RWPE2 (cell line): ENCODE results near the gene SP140L.

Source experiments
- ATAC-seq: fragments of 200-7000 bp; cut with Tn5 transposase; 3 replicates; pipeline ENCODE4 v1.9.1; 2021; ENCODE audit warnings: low read depth
- DNase-seq: peaks from one replicate; pipeline ENCODE4 v3.0.0-alpha.2; 2020; ENCODE audit warnings: low spot score
- H3K27ac ChIP-seq: fragments of 450-650 bp; 2 replicates; pipeline ENCODE4 v1.5.1; 2017; ENCODE audit warnings: mild to moderate bottlenecking; ENCODE audit not compliant: poor library complexity, severe bottlenecking
- H3K27me3 ChIP-seq: fragments of 250-450 bp; sonication (Bioruptor Pico); 2 replicates; pipeline ENCODE4 v1.5.1; 2021; ENCODE audit warnings: mild to moderate bottlenecking, moderate library complexity; ENCODE audit not compliant: insufficient read depth, poor library complexity, severe bottlenecking
- H3K36me3 ChIP-seq: fragments of 250-450 bp; sonication (Bioruptor Pico); 2 replicates; pipeline ENCODE4 v1.5.1; 2020; ENCODE audit warnings: low read depth, mild to moderate bottlenecking, moderate library complexity
- H3K4me1 ChIP-seq: fragments of 250-450 bp; sonication (Bioruptor Pico); 2 replicates; pipeline ENCODE4 v1.5.1; 2021; ENCODE audit warnings: mild to moderate bottlenecking, moderate library complexity; ENCODE audit not compliant: insufficient read depth, poor library complexity, severe bottlenecking
- H3K4me3 ChIP-seq: fragments of 250-450 bp; sonication (Bioruptor Pico); 2 replicates; pipeline ENCODE4 v1.5.1; 2021; ENCODE audit warnings: mild to moderate bottlenecking, moderate library complexity; ENCODE audit not compliant: severe bottlenecking
- H3K9me3 ChIP-seq: fragments of 250-450 bp; sonication (Bioruptor Pico); 2 replicates; pipeline ENCODE4 v1.5.1; 2021; ENCODE audit warnings: mild to moderate bottlenecking, moderate library complexity; ENCODE audit not compliant: severe bottlenecking
- TF ChIP-seq, protein P1 (sequence below): fragments of 450-650 bp; IDR thresholded peaks from one replicate; pipeline ENCODE4 v1.5.1; 2017; ENCODE audit warnings: mild to moderate bottlenecking, moderate library complexity; ENCODE audit not compliant: poor library complexity, severe bottlenecking

The SP140L gene

DNA sequence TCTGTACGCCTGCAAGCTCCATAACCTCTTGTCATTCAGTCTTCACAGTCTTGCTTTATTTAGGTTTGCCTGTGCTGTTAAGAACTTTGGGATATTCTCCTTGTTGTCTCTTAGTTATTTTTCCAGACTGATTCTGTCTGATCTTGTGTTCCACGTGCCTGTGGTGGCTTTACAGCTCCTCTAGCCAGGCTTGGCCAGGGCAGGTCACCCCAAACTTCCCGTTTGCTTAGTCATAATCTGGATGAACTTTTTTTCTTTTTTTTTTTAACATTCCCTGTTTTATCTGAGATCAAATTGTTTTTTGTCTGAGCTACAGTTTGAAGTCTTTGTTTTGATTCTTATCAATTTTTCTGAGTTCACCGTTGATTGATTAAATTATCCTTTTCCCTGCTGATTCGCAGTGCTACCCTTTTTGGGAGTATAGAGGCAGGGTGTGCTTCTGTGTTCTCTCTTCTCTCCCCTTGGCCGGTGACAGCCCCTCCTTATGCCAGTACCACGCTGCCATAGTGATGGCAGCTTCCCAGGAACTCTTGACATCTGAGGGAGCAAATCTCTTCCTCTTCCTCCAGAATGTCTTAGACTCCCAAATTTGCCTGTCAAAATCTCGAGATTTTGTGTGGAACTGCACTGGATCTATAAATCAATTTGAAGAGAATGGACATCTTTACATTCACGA lies 91.5 kb downstream of the SP140L start:
- Histone ChIP-seq H3K4me1 (peaks cover 40% of the 10 kb centered on the region), H3K9me3 (no peaks in the 10 kb centered on the region), H3K36me3 (peaks cover 18% of the 10 kb centered on the region; the same call in 1 of the 2 replicates), H3K27me3 (no peaks in the 10 kb centered on the region), H3K4me3 (peak overlapping the region; percentile 39), H3K27ac (peak overlapping the region; percentile 89)
- ATAC-seq (no peak), DNase-seq (no peak)
- TF ChIP-seq, protein P1, sequence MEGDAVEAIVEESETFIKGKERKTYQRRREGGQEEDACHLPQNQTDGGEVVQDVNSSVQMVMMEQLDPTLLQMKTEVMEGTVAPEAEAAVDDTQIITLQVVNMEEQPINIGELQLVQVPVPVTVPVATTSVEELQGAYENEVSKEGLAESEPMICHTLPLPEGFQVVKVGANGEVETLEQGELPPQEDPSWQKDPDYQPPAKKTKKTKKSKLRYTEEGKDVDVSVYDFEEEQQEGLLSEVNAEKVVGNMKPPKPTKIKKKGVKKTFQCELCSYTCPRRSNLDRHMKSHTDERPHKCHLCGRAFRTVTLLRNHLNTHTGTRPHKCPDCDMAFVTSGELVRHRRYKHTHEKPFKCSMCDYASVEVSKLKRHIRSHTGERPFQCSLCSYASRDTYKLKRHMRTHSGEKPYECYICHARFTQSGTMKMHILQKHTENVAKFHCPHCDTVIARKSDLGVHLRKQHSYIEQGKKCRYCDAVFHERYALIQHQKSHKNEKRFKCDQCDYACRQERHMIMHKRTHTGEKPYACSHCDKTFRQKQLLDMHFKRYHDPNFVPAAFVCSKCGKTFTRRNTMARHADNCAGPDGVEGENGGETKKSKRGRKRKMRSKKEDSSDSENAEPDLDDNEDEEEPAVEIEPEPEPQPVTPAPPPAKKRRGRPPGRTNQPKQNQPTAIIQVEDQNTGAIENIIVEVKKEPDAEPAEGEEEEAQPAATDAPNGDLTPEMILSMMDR = no peak

DNA sequence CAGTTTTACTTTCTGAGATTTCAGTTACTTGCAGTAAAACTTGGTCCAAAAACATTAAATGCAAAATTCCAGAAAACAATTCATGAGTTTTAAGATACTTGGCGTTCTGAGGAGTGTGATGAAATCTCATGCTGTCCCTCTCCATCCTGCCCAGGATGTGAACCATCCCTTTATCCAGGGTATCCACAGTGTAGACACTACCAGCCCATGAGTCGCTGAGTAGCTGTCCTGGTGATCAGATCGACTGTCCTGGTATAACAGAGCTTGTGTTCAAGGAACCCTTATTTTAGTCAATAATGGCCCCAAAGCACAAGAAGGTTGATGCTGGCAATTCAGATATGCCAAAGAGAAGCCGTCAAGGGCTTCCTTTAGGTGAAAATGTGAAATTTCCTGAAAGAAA lies 92.2 kb downstream of the SP140L start:
- TF ChIP-seq, protein P1 = no peak
- Histone ChIP-seq H3K27me3 (no peaks in the 10 kb centered on the region), H3K9me3 (no peaks in the 10 kb centered on the region), H3K4me3 (no peak overlapping the region), H3K36me3 (peaks cover 20% of the 10 kb centered on the region; the same call in 1 of the 2 replicates), H3K4me1 (peaks cover 45% of the 10 kb centered on the region), H3K27ac (no peak overlapping the region)
- ATAC-seq (no peak), DNase-seq (no peak)

DNA sequence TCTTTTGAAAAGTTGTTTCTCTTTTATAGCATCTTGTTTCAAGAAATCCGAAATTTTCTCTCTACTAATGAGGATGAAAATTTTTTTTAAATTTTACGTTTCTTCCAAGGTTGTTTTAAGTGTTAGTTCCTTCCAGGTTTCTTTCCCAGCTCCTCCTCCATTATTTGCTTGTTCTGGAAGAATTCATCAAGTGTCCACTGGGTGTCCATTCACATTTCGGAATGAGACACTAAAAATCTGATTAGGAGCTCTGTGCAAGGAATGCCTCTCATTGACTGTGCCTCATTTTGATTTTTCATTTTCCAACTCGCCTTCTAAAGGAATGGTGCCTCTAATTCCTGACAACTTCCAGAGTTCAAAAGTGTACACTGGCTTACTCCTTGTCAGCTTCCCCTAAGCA lies 95.2 kb downstream of the SP140L start:
- H3K36me3 ChIP-seq = peaks cover 28% of the 10 kb centered on the region
- H3K4me1 ChIP-seq = peaks cover 49% of the 10 kb centered on the region
- H3K27me3 ChIP-seq = no peaks in the 10 kb centered on the region
- no peaks in the 10 kb centered on the region for H3K9me3 ChIP-seq
- TF ChIP-seq, protein P1 = no peak
- DNase-seq = no peak
- ATAC-seq = no peak
- H3K4me3 ChIP-seq = no peak overlapping the region
- H3K27ac ChIP-seq = no peak overlapping the region

DNA sequence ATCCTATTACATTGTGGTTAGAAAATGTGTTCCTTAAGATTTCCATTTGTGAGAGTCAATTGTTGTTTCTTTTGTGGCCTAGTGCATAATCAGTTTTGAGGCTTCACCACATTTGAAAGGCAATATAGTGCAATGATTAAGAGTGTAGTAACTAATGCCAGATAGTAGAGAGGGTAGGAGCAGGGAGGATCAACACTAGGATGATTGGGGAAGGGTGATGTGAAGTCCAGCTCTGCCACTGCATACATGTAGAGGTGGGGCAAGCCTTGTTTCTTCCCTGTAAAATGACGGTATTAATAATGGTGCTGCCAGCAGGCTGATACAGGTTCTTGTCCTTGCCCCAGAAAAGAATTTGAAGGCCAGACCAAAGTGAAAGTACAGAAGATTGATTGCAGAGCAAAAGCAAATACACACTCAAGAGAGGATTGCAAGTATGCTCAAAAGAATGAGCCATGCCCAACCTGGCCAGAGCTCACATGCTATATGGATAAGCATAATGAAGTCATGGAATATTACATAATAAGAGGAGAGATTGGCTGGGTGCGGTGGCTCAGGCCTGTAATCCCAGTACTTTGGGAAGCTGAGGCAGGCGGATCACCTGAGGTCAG lies 97.0 kb downstream of the SP140L start:
- H3K4me1 ChIP-seq = peaks cover 31% of the 10 kb centered on the region
- H3K27ac ChIP-seq = peak overlapping the region; percentile 12
- TF ChIP-seq, protein P1 = no peak
- H3K36me3 ChIP-seq = peaks cover 37% of the 10 kb centered on the region
- DNase-seq (no peak), ATAC-seq (peak; percentile 73)
- H3K4me3 ChIP-seq = no peak overlapping the region
- peaks cover 2% of the 10 kb centered on the region for H3K9me3 ChIP-seq
- no peaks in the 10 kb centered on the region for H3K27me3 ChIP-seq

DNA sequence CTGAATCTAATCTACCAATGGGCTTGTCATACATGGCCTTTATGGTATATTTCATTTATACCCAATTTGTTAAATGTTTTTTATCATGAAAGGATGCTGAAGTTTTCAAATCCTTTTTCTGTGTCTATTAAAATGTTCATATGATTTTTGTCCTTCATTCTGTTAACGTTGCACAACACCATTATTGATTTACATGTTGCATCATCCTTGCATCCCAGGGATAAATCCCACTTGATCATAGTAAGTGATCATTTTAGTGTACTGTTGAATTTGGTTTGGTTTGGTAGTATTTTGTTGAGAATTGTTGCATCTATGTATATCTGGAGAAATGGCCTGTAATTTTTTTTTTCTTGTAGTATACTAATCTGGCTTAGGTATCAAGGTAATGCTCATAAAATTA lies 98.4 kb downstream of the SP140L start:
- no peaks in the 10 kb centered on the region for H3K27me3 ChIP-seq
- no peak for ATAC-seq
- peaks cover 8% of the 10 kb centered on the region for H3K9me3 ChIP-seq
- peaks cover 43% of the 10 kb centered on the region for H3K36me3 ChIP-seq
- H3K27ac ChIP-seq = no peak overlapping the region
- TF ChIP-seq, protein P1 = no peak
- no peak for DNase-seq
- no peak overlapping the region for H3K4me3 ChIP-seq
- peaks cover 19% of the 10 kb centered on the region for H3K4me1 ChIP-seq
